GM12878 (cell line): ENCODE measurements around the gene RTEL1. TPM values are rescaled to one million over a fixed set of nuclear protein-coding genes. Genes with fewer than 3 reads are reported as not detected.

Experiments used
- BACH1 ChIP-seq: fragments of 450-650 bp; IDR thresholded peaks from 2 replicates; pipeline ENCODE4 v1.6.1; 2017; ENCODE audit warnings: mild to moderate bottlenecking, borderline replicate concordance
- CHD2 ChIP-seq: IDR thresholded peaks from 2 replicates; pipeline ENCODE4 v1.6.1; 2011; ENCODE audit warnings: low read depth, low read length, improper control_type of control experiment, borderline replicate concordance
- CHD4 ChIP-seq: fragments of 200-600 bp; sonication (generic); IDR thresholded peaks from 2 replicates; pipeline ENCODE4 v1.6.1; 2016; ENCODE audit warnings: mild to moderate bottlenecking
- GATAD2B ChIP-seq: fragments of 450-650 bp; conservative IDR thresholded peaks from 2 replicates; pipeline ENCODE4 v1.6.1; 2017; ENCODE audit warnings: low read depth, mild to moderate bottlenecking, moderate library complexity
- IRF4 ChIP-seq: IDR thresholded peaks from 2 replicates; pipeline ENCODE4 v1.6.1; 2011; ENCODE audit warnings: low read depth, low read length
- KAT2A ChIP-seq: conservative IDR thresholded peaks from 2 replicates; pipeline ENCODE4 v1.6.1; 2011; ENCODE audit warnings: low read depth, low read length; ENCODE audit not compliant: control insufficient read depth
- NFYB ChIP-seq: IDR thresholded peaks from 2 replicates; pipeline ENCODE4 v1.6.1; 2011; ENCODE audit warnings: low read depth, mild to moderate bottlenecking, low read length, improper control_type of control experiment, moderate library complexity; ENCODE audit not compliant: insufficient read depth
- NRF1 ChIP-seq: conservative IDR thresholded peaks from 2 replicates; pipeline ENCODE4 v1.6.1; 2011; ENCODE audit warnings: mild to moderate bottlenecking, low read depth, low read length, improper control_type of control experiment
- RUNX3 ChIP-seq: IDR thresholded peaks from 2 replicates; pipeline ENCODE4 v1.6.1; 2012; ENCODE audit warnings: low read length, inconsistent platforms
- SIX5 ChIP-seq: IDR thresholded peaks from 2 replicates; pipeline ENCODE4 v1.6.1; 2011; ENCODE audit warnings: mild to moderate bottlenecking, low read depth, low read length, moderate library complexity; ENCODE audit not compliant: severe bottlenecking
- SRF ChIP-seq, 2 experiments: IDR thresholded peaks; 2 replicates each; pipeline ENCODE4 v1.6.1; 2011; ENCODE audit warnings: low read depth in 2 of 2, low read length in 2 of 2, mild to moderate bottlenecking in 1 of 2, moderate library complexity in 1 of 2
- TBL1XR1 ChIP-seq: IDR thresholded peaks from 2 replicates; pipeline ENCODE4 v1.6.1; 2012; ENCODE audit warnings: low read depth, low read length, improper control_type of control experiment
- TCF3 ChIP-seq: IDR thresholded peaks from 2 replicates; pipeline ENCODE4 v1.6.1; 2012; ENCODE audit warnings: low read depth, mild to moderate bottlenecking, low read length, borderline replicate concordance; ENCODE audit not compliant: insufficient read depth
- ZNF207 ChIP-seq: fragments of 450-650 bp; IDR thresholded peaks from 2 replicates; pipeline ENCODE4 v1.6.1; 2014; ENCODE audit warnings: antibody characterized with exemption, mild to moderate bottlenecking, borderline replicate concordance
- ZNF24 ChIP-seq: fragments of 450-650 bp; IDR thresholded peaks from 2 replicates; pipeline ENCODE4 v1.6.1; 2017; ENCODE audit warnings: antibody characterized with exemption, mild to moderate bottlenecking
- ZNF384 ChIP-seq: IDR thresholded peaks from 2 replicates; pipeline ENCODE4 v1.6.1; 2012; ENCODE audit warnings: low read depth, mild to moderate bottlenecking, low read length, improper control_type of control experiment, borderline replicate concordance
- ZSCAN29 ChIP-seq: fragments of 450-650 bp; IDR thresholded peaks from 2 replicates; pipeline ENCODE4 v1.6.1; 2017; ENCODE audit warnings: mild to moderate bottlenecking, moderate library complexity
- polyA plus RNA-seq, 11 experiments: library from polyadenylated mRNA; depleted of rRNA in 4 of 11; unstranded in 6 of 11; stranded (reverse) in 5 of 11; fragments of >200 nt; fragmentation: Nextera tagmentation in 4 of 11; fragmentation: Illumina TruSeq in 1 of 11; extraction: Ambion mirVana in 4 of 11; extraction: Trizol in 1 of 11; gene quantifications; 1 replicate in 1 of 11; 2 replicates in 10 of 11; pipeline versions ENCODE4 v1.2.1 to v1.2.3, GENCODE V29; 2011 to 2016; ENCODE audit warnings: inconsistent platforms in 2 of 11, missing spikeins in 2 of 11, low read depth in 1 of 11
- total RNA-seq, 4 experiments: library from RNA; depleted of rRNA in 3 of 4; stranded (reverse); fragments of >200 nt in 3 of 4; fragmentation: Illumina TruSeq in 1 of 4; extraction: Trizol in 1 of 4; gene quantifications; 2 replicates each; pipeline versions ENCODE4 v1.2.1 to v1.2.3, GENCODE V29; 2013 to 2021
- TF ChIP-seq, protein P1 (sequence below): fragments of 450-650 bp; IDR thresholded peaks from 2 replicates; pipeline ENCODE4 v1.6.1; 2017; ENCODE audit warnings: mild to moderate bottlenecking, low read depth, inconsistent platforms; ENCODE audit not compliant: poor library complexity, severe bottlenecking
- TF ChIP-seq, protein P2 (sequence below): fragments of 450-650 bp; IDR thresholded peaks from 2 replicates; pipeline ENCODE4 v1.6.1; 2018; ENCODE audit warnings: mild to moderate bottlenecking, low read depth, moderate library complexity; ENCODE audit not compliant: partially characterized antibody
- TF ChIP-seq, protein P3 (sequence below): fragments of 450-650 bp; IDR thresholded peaks from 2 replicates; pipeline ENCODE4 v1.6.1; 2016; ENCODE audit warnings: mild to moderate bottlenecking
- TF ChIP-seq, protein P4 (sequence below): fragments of 450-650 bp; formaldehyde crosslinking; IDR thresholded peaks from 2 replicates; pipeline ENCODE4 v1.4.0; 2022; ENCODE audit warnings: mild to moderate bottlenecking, moderate library complexity

The RTEL1 gene
- total and polyA plus RNA-seq, 10 of the 15 experiments (the other 5 are each of a cell fraction or from before 2014, with no cell fraction given), result 0.40 to 37.2 (median 15.6) TPM; not detected in 1

DNA sequence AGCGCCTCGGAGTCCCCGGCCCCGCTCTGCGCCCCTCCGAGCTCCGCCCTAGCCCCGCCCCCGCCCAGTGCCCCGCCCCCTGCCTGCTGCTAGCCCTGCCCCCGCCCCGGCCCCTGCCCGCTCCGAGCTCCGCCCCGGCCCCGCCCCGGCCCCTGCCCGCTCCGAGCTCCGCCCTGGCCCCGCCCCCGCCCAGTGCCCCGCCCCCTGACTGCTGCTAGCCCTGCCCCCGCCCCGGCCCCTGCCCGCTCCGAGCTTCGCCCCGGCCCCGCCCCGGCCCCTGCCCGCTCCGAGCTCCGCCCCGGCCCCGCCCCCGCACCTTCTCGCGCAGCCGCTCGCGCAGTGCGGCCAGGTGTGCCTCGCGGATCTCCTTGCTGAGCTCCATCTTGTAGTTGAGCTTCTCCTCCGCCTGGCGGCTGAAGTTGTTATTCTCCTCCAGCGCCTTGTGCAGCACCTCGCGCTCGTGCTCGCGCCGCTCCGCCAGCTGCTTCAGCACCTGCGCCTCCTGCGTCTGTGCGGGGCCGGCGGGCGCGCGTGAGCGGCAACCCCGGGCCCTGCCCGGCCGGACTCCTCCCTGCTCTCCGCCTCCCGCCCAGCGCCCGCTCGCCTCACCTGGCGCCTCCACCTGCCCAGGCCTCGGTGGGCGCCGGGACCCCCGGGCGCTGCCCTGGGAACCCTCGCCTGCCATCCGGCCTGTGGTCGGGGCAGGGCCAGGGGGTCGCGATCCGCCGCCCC lies 16.2 kb upstream of the RTEL1 start (continued):
- peak; percentile 54; the same call in 1 of the 2 replicates for TF ChIP-seq BACH1
- TF ChIP-seq, protein P1, sequence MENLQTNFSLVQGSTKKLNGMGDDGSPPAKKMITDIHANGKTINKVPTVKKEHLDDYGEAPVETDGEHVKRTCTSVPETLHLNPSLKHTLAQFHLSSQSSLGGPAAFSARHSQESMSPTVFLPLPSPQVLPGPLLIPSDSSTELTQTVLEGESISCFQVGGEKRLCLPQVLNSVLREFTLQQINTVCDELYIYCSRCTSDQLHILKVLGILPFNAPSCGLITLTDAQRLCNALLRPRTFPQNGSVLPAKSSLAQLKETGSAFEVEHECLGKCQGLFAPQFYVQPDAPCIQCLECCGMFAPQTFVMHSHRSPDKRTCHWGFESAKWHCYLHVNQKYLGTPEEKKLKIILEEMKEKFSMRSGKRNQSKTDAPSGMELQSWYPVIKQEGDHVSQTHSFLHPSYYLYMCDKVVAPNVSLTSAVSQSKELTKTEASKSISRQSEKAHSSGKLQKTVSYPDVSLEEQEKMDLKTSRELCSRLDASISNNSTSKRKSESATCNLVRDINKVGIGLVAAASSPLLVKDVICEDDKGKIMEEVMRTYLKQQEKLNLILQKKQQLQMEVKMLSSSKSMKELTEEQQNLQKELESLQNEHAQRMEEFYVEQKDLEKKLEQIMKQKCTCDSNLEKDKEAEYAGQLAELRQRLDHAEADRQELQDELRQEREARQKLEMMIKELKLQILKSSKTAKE, result no peak
- TF ChIP-seq IRF4, result no peak
- TF ChIP-seq, protein P2, sequence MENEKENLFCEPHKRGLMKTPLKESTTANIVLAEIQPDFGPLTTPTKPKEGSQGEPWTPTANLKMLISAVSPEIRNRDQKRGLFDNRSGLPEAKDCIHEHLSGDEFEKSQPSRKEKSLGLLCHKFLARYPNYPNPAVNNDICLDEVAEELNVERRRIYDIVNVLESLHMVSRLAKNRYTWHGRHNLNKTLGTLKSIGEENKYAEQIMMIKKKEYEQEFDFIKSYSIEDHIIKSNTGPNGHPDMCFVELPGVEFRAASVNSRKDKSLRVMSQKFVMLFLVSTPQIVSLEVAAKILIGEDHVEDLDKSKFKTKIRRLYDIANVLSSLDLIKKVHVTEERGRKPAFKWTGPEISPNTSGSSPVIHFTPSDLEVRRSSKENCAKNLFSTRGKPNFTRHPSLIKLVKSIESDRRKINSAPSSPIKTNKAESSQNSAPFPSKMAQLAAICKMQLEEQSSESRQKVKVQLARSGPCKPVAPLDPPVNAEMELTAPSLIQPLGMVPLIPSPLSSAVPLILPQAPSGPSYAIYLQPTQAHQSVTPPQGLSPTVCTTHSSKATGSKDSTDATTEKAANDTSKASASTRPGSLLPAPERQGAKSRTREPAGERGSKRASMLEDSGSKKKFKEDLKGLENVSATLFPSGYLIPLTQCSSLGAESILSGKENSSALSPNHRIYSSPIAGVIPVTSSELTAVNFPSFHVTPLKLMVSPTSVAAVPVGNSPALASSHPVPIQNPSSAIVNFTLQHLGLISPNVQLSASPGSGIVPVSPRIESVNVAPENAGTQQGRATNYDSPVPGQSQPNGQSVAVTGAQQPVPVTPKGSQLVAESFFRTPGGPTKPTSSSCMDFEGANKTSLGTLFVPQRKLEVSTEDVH, result no peak
- peak; percentile 70; the same call in 1 of the 2 replicates for TF ChIP-seq ZNF207
- peak; percentile 54 for TF ChIP-seq NRF1
- no peak for TF ChIP-seq SIX5
- no peak for TF ChIP-seq ZNF384
- peak; percentile 87 for TF ChIP-seq GATAD2B
- no peak for TF ChIP-seq TBL1XR1
- TF ChIP-seq RUNX3, result no peak
- TF ChIP-seq, protein P3, sequence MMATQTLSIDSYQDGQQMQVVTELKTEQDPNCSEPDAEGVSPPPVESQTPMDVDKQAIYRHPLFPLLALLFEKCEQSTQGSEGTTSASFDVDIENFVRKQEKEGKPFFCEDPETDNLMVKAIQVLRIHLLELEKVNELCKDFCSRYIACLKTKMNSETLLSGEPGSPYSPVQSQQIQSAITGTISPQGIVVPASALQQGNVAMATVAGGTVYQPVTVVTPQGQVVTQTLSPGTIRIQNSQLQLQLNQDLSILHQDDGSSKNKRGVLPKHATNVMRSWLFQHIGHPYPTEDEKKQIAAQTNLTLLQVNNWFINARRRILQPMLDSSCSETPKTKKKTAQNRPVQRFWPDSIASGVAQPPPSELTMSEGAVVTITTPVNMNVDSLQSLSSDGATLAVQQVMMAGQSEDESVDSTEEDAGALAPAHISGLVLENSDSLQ, result no peak
- TF ChIP-seq KAT2A, result no peak
- TF ChIP-seq SRF (IDR thresholded peaks at IDR 0.05; ENCODE audit: low read depth in 2 of 2, low read length in 2 of 2), result no peak
- TF ChIP-seq CHD2, result no peak
- TF ChIP-seq NFYB, result no peak
- TF ChIP-seq CHD4, result no peak
- peak; percentile 88 for TF ChIP-seq TCF3
- TF ChIP-seq, protein P4, sequence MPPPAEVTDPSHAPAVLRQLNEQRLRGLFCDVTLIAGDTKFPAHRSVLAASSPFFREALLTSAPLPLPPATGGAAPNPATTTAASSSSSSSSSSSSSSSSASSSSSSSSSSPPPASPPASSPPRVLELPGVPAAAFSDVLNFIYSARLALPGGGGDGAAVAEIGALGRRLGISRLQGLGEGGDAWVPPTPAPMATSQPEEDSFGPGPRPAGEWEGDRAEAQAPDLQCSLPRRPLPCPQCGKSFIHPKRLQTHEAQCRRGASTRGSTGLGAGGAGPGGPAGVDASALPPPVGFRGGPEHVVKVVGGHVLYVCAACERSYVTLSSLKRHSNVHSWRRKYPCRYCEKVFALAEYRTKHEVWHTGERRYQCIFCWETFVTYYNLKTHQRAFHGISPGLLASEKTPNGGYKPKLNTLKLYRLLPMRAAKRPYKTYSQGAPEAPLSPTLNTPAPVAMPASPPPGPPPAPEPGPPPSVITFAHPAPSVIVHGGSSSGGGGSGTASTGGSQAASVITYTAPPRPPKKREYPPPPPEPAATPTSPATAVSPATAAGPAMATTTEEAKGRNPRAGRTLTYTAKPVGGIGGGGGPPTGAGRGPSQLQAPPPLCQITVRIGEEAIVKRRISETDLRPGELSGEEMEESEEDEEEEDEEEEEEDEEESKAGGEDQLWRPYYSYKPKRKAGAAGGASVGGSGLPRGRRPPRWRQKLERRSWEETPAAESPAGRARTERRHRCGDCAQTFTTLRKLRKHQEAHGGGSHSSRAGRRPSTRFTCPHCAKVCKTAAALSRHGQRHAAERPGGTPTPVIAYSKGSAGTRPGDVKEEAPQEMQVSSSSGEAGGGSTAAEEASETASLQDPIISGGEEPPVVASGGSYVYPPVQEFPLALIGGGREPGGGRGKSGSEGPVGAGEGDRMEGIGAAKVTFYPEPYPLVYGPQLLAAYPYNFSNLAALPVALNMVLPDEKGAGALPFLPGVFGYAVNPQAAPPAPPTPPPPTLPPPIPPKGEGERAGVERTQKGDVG, result no peak
- TF ChIP-seq ZSCAN29, result no peak
- no peak for TF ChIP-seq ZNF24
